ENCODE results near the gene LRP4.

DNA sequence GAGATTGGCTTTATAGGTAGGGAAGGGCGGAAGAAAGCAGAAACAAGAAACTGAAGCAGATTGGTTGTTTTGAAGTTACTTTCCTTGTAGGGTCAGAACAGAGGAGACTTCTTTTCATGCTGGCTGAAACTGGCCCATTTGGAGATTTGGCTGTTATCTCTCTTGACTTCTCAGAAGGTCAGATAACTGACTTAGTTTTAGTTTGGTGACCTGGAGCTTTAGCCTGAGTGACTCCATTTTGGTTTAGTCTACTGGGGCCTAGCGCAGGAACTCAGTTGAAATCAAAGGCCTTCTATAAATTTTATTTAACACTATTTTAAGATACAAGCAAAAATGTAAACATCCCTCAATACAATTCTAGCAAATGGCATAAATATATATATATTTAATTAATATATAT, 49.6 kb upstream of the LRP4 start:
- no peak for TF ChIP-seq POLR2A (IDR thresholded peaks at IDR 0.05; ENCODE audit: low read depth)
- TF ChIP-seq, protein P1, sequence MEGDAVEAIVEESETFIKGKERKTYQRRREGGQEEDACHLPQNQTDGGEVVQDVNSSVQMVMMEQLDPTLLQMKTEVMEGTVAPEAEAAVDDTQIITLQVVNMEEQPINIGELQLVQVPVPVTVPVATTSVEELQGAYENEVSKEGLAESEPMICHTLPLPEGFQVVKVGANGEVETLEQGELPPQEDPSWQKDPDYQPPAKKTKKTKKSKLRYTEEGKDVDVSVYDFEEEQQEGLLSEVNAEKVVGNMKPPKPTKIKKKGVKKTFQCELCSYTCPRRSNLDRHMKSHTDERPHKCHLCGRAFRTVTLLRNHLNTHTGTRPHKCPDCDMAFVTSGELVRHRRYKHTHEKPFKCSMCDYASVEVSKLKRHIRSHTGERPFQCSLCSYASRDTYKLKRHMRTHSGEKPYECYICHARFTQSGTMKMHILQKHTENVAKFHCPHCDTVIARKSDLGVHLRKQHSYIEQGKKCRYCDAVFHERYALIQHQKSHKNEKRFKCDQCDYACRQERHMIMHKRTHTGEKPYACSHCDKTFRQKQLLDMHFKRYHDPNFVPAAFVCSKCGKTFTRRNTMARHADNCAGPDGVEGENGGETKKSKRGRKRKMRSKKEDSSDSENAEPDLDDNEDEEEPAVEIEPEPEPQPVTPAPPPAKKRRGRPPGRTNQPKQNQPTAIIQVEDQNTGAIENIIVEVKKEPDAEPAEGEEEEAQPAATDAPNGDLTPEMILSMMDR (IDR thresholded peaks at IDR 0.05): no peak
